T1000 (cell line): ENCODE measurements around the gene OR51B6.
A peak's percentile ranks its signal among the peaks of the same experiment; 100 is the strongest.
"Not testable (repeated sequence)": the region's sequence is repeated elsewhere in the genome, so short reads cannot be mapped to it uniquely, and the experiment has no call there.

Experiments used
- DNase-seq: peaks from one replicate; lab custom pipeline; 2025; ENCODE audit warnings: mixed read lengths; lab: John Stamatoyannopoulos, UW

Gene OR51B6

DNA sequence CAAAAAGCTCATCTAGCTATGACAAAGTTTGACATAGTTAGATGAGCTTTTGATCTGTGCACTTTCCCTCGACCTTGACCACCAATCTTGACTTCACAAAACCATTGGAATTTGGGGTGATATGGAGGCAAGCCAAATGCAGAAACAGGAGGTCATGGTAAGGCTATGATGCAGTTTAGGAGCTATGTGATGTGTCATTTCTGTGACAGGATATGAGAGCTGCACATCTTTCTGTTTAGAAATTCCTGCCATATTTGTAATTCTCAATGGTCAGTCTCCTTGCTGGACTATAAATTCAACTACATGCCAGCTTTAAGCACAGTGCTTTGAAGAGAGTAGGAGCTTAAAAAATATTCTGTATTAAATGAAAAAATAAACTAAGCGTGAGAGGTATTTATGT lies 12.9 kb downstream of the OR51B6 start:
- no peak for DNase-seq

DNA sequence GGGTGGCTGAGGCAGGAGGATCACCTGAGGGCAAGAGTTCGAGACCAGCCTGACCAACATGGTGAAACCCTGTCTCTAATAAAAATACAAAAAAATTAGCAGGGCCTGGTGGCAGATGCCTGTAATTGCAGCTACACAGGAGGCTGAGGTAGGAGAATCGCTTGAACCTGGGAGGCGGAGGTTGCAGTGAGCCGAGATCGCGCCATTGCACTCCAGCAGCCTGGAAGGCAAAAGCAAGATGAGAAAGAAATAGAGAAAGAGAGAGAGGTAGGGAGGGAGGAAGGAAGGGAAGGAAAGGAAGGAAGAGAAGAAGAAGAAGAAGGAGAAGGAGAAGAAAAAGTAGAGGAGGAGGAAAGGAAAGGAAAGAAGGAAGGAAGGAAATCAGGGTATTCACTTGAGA lies 15.1 kb downstream of the OR51B6 start:
- DNase-seq = not testable (repeated sequence)

DNA sequence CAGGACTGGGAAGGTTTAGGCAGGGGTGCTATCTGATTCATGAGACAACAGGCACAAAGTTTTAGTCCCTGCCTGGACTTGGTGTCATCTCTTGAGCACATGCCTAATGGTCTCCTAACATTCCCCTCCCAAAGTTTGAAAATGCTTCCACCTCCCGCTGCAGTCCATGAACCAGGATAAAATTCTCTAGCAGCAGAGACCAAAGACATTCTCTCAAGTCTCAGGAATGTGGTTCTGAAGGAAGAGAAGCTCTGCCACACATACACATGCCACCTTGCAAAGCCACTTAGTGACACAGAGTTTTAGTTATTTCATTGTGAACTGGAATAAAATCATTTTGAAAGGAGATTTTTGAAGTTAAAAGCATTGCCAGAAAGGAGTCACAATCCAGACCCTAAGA lies 15.5 kb downstream of the OR51B6 start:
- no peak for DNase-seq

DNA sequence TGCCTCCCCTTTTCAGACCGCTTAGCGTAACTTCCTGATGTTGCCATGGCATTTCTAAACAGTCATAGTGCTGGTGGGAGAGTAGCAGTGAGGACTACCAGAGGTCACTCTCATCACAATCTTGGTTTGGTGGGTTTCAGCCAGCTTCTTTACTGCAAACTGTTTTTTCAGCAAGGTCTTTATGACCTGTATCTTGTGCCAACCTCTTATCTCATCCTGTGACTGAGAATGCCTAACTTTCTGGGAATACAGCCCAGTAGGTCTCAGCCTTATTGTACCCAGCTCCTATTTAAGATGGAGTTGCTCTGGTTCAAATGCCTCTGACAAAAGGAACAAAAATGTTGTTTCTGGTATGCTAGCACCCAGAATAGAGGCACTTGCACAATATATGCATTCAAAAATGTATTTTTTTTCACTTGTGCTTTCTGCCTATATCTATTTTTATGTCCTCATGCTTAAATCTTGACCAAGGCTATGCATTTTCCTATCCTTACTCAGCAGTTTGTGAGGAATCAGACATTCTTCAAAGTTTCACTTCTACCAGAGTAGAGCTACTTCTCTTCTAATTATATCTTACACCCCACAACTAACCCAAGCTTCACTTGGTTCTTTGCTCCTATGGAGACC lies 16.3 kb downstream of the OR51B6 start:
- DNase-seq = no peak

DNA sequence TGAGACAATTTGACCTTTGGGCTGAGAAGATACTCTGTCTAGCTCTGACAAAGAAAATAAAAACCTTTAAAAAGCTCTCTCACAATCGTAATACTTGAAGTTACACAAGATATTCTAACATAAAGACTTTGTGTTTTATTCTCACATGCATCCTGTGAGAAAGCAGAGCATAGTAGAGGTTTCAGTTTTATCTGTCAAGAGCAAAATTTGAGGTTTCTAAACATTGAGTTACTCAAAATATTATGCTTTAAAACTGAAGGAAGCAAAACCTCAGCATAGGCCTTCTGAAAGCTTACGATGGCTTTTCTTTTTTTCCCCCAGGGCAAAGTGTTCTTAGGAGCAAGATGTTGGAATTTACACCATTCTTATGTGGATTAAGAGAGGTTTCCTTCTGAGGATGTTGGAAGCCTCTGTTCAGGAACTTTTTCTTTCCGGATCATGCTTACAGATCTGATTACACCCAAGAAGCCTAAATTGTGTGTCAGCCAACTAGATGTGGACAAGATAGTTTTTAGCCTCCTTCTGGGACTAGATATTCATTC lies 17.3 kb downstream of the OR51B6 start:
- DNase-seq = no peak

DNA sequence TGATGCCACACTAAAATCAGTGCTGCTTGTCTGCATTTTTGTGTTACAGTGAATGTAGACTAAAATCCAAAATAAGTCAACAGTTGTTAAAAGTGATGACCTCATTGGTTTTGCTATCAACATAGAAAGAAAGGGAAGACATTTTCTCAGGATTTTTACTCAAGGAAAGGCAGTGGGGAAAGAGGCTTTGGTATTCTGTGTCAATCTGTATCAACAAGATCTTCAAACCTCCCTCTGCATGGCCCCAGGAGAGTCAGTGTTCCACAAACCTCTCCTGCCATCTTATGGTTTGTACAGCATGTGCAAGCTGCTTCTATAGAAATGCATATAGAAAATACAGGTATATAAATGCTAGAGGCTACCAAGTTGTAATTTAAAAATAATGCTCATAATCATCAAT lies 18.5 kb downstream of the OR51B6 start:
- DNase-seq = no peak

DNA sequence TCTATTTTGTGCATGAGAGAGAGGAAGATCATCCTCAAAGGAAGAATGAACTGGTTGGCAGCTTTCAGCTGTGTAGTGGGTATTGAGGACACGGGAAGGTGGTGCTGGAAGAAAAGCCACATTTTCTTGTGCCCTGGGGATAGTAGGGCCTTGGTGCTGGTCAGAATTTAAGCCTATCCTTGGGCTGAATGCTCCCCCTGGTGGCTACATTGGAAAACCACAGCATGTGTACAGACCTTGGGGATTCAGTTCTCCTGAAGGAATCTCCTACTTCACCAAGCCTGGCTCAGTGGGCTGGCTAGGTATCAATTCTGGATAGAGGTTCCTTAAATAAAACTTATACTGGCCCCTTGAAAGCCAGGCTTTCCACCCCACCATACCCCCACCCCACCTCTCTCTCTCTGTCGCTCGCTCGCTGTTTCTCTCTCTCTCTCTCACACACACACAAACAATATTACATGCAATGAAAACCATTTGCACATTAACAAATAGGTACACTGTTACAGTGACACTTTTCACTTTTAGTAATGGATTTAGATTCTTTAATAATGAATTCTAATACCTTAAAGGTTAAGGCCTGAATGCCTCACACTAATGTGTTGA lies 29.5 kb downstream of the OR51B6 start:
- DNase-seq = peak; percentile 19

DNA sequence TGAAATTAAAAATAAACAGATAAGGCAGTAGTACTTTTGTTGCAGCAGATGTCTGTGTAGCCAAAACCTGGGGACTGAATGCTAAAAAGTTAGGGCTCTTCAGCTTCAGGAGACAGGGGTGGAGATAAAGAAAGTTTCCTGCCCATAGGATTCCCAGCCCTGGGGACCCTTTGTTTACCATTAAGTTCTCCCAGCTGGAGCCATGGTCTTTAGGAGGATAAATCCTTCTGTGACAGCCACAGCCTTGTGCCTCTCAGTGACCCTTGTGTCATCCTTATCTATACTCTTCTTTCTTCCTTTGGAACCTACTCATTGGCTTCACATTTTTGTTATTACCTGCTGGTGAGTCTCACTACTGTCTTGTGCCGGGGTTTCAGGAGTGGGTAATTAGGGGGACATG lies 32.3 kb downstream of the OR51B6 start, which contains the start of gene OR51M1:
Gene OR51M1, plus strand, starts transcription at position 237 of the 400 bp plus-strand sequence. CDS start 5,587 bp downstream, outside the sequence.
- DNase-seq = no peak

DNA sequence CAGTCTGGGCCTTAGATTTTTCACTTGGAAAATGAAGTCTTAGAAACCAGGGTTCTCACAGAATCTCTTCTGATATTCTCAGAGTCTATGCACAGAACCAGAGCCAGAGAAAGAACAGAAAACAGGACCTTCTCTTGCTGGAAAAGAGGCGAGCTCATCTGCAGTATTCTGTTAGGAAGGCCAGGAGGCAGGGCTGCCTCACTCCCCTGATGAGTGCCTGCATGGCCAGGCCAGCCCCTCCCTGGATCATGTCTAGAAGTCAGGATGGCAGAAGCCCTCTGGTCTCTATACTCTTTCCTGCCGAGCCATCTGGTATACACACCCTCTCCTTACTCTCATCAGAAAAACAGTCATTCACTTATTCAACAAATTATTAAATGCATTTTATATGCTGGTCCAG lies 33.0 kb downstream of the OR51B6 start:
- DNase-seq = no peak

DNA sequence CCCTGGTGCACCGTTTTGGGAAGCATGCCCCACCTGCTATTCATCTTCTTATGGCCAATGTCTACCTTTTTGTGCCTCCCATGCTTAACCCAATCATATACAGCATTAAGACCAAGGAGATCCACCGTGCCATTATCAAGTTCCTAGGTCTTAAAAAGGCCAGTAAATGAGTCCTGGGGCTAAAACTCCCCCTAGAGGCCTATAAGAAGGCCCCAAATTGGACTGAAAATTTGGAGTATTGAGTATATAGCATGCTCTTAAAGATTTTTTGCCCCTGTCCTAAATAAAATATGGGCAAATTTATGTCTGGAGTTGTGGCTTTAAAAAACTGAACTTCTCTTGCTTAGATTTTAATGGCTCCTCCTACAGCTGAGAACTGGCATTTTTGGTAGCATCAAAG lies 38.9 kb downstream of the OR51B6 start:
- DNase-seq = no peak

DNA sequence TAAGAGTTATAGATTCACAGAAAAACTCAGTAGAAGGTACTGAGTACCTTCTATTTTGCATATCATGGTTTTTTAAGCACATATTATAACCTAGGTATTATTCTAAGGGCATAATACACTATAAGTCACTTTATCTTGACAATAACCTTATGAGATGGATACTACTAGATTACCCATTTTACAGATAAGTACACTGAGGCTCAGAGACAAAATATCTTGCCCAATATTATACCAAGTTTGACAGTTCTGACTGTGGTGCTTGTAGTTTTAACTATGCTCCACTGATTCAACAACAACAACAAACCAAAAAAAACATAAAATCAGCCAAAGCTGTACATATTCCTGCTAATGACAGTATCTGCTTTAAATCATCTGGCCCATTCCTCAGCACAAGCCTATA lies 42.8 kb downstream of the OR51B6 start:
- DNase-seq = no peak

DNA sequence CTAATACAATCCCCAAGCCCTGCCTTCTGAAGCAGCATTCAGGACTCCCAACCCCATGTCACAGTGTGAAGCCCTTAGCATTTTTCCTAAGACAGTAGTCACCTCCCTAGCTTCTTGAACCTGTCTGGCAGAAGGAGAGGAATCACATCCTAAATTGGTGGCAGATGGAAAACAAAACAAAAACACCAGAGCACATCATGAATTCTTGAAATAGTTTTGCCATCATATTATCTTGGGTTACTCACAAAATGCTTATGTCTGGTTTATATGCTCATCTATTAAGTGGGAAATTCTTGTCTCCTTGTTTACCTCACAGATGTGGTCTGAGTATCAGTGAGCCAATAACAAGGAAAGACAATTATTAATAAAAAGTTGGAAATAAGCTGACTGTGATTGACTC lies 47.6 kb downstream of the OR51B6 start:
- DNase-seq = no peak
